GM20431 (cell line): Measurements from ENCODE around the gene POLR3B.

Experiments
- in situ Hi-C: fragments of 300-500 bp; cut with MseI, MboI; formaldehyde crosslinking; loops from one replicate; pipeline ENCODE4 v1.15.0; 2020; ENCODE audit warnings: low sequenced_read_pairs; ENCODE audit not compliant: unreplicated experiment

The POLR3B gene

DNA sequence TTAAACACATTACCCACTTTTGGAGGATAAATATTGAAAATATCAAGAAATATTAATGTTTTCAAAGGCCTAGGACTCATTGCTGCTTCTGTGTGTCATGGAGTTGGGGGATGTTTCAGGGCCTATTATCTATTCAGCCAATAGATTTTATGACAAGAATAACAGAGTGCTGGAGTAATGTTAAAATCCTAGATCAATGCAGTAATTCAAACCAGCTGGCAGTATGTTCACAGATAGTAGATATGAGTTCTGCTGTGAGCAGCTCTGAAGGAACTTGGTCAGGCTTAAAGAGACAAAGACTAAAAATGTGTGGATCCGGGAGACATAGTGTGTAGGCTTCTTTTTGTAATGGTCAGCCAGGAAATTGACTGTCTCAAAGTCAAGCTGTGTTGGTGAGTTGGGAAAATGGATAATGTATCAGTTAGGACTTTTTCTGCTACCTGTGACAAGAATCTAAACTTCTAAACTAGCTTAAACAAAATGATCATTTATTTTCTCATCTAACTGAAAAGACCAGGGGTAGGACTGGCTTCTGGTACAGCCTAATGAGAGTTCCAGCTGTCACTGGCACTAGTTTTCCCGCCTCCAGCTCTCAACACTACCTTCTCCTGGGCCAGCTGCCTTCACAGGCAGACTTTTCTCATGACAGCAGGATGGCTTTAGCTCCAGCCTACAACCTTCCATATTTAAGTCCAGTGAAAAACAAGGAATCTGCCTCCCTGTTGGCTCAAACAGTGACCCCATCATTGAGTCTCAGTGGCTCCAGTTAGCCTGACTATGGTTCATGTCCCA is 16.3 kb upstream of the POLR3B start:
- in situ Hi-C loops: no loop called here

- in situ Hi-C loops: no loop called here
These were observed 14.9 kb upstream of the POLR3B start for GRCh38 chr12:106342397-106343213.

- in situ Hi-C loops: no loop called here
These were observed 14.4 kb upstream of the POLR3B start for GRCh38 chr12:106343214-106343528.

DNA sequence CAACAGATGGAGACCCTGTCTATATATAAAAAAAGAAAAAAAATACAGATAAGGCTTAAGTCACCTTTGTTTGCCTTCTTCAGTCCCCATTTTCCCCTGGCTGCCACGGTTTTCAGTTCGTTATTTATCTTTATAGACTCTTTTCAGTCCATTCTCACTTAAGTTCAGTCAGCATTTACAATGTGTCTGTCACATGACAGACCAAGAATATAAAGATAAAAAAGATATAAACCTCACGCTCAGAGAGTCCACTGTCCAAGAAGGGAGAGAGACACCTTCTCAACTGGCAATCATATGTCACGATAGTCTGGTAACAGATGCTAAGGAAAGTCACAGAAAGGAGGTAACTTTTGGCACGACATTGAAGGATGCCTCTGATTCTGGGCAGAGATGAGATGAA is 13.4 kb upstream of the POLR3B start:
- in situ Hi-C loops: no loop called here

DNA sequence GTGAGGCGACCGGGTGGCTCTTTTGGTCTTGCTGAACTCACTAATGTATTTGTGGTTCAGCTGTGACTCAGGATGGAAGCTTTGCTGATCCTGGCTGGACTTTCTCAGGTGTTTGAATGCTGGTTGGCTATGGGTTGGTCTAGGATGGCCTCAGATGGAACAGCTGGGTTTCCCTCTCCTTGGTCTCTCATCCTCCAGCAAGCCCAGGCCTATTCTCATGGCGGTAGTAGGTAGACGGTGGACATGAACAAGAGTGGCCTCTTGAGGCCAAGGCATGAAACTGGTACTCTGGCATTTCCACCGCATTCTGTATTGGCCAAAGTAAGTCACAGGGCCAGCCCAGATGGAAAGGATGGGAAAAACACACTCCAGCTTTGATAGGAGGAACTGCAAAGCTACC is 11.8 kb upstream of the POLR3B start:
- in situ Hi-C loops: no loop called here

DNA sequence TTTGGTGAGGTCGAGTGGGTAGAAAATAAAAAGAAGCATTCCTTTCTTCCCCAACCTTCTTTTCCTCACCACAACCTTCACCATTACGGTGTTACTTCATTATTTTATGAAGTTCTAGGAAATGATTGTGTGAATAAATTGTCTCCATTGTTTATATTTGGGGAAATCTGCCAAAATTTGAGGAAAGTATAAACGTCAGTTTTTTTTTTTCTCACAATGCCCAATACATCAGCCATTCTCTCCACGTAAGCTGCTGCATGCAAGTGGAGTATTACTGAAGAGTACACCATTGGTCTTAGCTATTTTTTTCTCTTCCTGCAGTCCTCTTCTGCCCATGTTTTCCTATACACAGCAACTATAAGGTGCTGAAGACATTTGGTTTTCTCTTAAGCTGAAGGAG is 9.1 kb upstream of the POLR3B start:
- in situ Hi-C loops: no loop called here

DNA sequence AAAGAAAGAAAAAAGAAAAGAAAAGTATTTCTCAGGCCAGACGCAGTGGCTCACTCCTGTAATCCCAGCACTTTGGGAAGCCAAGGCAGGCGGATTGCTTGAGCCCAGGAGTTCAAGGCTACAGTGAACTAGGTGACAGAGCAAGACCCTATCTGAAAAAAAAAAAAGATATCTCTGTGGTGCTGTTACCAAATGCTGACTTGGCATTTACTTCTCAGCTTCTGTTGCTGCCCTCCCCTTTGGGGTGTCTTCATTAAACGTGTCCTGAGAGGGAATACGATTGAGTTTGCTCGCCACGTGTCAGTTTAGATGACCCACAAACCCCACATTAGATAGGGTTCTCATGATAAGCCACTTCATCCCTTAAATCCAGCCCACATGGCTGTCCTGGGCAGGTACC is 4.4 kb upstream of the POLR3B start:
- in situ Hi-C loops: no loop called here

DNA sequence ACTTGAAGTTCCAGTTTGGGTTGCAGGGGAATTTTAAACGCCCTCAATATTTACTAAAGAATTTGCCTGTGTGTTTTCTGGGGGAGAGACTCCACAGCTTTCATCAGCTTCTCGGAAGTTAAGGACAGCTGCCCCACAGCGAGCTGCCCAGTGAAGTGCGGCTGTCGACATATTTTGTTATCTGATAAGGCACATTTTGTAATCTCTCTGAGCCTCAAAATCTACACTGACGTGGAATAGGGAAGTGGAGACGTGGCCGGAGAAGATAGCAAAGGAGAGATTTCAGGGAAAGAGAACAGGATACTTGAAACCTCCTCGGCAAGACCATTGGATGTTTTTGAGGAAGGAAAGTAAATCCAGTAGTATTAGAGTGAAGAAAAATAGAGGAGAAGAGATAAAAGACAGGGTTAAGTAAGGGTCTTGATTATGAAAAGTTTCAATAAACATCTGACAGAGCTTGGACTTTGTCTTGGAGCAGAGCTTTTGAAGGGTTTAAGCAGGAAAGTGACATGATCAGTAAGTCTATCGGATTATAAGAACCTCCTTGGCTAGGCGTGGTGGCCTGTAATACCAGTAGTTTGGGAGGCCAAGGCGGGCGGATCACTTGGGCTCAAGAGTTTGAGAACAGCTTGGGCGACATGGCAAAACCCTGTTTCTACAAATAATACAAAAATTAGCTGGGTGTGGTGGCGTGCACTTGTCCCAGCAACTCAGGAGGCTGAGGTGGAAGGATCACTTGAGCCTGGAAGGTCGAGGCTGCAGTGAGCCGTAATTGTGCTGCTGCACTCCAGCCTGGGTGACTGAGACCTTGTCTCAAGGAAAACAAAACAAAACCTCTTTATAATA is 1.1 kb downstream of the POLR3B start:
- in situ Hi-C loops: no loop called here

- in situ Hi-C loops: no loop called here
These were observed 2.3 kb downstream of the POLR3B start for GRCh38 chr12:106359646-106360399.

GRCh38 chr12:106360400-106360994 is 2.9 kb downstream of the POLR3B start:
- in situ Hi-C loops: no loop called here

- in situ Hi-C loops: no loop called here
These were observed 5.4 kb downstream of the POLR3B start for GRCh38 chr12:106362971-106363370.

GRCh38 chr12:106364261-106364660 is 6.7 kb downstream of the POLR3B start:
- in situ Hi-C loops: no loop called here

- in situ Hi-C loops: no loop called here
These were observed 12.2 kb downstream of the POLR3B start for GRCh38 chr12:106369624-106370346.

- in situ Hi-C loops: loop anchor here (25.0 kb wide), 1 partner anchor 734 kb away; no protein-coding TSS in a partner anchor
These were observed 21.2 kb downstream of the POLR3B start for GRCh38 chr12:106378788-106379187.

GRCh38 chr12:106380954-106381353 is 23.4 kb downstream of the POLR3B start:
- in situ Hi-C loops: loop anchor here (10.0 to 25.0 kb wide), 2 partner anchors 534 to 731 kb away; no protein-coding TSS in a partner anchor

DNA sequence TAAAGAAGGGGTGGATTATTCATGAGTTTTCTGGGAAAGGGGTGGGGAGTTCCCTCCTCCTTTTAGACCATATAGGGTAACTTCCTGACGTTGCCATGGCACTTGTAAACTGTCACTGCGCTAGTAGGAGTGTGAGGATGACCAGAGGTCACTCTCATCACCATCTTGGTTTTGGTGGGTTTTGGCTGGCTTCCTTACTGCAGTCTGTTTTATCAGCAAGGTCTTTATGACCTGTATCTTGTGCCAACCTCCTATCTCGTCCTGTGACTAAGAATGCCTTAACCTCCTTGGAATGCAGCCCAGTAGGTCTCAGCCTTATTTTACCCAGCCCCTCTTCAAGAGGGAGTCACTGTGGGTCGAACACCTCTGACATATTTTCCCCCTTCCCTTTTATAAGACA is 24.3 kb downstream of the POLR3B start:
- in situ Hi-C loops: loop anchor here (10.0 to 25.0 kb wide), 2 partner anchors 533 to 730 kb away; no protein-coding TSS in a partner anchor

DNA sequence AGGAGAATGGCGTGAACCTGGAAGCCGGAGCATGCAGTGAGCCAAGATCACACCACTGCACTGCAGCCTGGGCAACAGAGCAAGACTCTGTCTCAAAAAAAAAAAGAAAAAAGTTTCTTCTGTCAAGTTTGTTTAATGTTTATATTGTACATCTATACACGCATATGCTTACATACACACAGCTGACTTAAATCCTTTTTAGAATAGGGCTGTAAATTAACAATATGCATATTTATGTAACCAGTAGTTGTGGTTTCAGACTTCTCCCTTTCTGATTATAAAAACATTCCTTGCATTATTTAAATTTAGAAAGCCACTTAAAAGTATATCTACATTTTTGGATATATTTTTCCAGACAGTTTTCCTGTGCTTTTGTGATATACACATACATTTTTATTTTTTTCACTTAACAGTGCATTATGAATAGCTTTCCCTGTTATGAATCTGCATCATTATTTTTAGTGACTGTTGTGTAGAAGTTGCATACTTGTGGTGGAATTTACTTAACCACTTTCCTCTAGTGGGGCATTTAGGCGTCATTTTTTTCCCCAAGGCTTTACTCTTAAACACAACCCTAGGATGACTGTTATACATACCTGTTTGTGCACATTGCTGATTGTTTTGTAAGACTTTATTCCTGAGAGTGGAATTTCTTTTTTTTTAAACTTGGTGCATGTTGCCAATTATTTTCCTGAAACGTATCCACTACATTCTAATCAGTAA is 29.4 kb downstream of the POLR3B start:
- in situ Hi-C loops: loop anchor here (10.0 to 25.0 kb wide), 2 partner anchors 528 to 725 kb away; no protein-coding TSS in a partner anchor

DNA sequence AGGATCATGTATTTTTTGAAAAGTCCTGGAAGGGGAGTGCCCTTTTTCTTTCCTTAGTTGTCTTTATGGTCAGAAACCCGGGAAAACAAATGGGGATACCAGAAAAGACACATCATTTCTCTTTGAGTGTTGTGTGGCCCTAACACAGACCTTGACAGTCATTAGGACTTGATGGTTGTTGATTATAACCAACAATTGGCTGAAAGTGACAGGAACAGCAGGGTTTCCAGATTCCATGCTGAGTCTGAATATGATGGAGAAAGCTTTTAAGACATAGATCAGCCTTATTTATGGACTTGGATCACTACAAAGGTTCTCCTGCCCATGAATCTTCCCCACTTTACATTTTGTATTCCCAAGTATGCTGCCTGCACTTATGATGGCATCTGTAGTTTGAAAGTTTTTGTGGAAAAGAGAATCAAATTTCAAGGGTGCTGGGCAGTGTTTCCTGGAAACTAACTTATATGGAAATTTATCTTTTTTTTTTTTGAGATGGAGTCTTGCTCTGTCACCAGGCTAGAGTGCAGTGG is 30.4 kb downstream of the POLR3B start:
- in situ Hi-C loops: loop anchor here (10.0 to 25.0 kb wide), 2 partner anchors 527 to 724 kb away; no protein-coding TSS in a partner anchor
